ENCODE results near the gene CLDN17.

DNA sequence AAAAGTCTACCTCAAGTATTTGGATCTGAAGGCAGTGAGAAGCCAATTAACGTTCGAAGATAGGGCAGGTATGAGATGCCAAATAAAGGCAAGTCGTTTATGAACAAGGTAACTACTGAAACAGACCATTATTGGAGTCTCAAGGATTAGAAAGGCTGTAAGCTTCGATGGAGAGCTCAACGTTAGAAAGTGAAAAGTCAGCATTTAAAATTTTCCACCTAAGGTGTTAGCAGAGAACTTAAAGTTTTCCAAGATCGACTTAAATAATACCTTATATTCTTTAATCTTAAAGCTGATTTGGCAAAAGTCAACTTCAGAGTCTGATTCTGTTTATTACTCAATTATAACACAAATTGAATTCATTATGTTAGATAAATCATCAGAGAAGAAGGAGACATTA lies 28.1 kb downstream of the CLDN17 start:
- TF ChIP-seq ARNT (IDR thresholded peaks at IDR 0.05) (no peak), TARDBP (IDR thresholded peaks at IDR 0.05) (no peak), ZNF384 (IDR thresholded peaks at IDR 0.05) (no peak), FOXK2 (IDR thresholded peaks at IDR 0.05) (no peak), NFRKB (IDR thresholded peaks at IDR 0.05) (no peak)

All from HEK293T (cell line).